GM19328 (cell line): Measurements from ENCODE around the gene CDK5RAP1.

Source experiments
- ATAC-seq: cut with Tn5 transposase; IDR thresholded peaks from one replicate; pipeline ENCODE4 v1.9.1; 2021; ENCODE audit warnings: mild to moderate bottlenecking, moderate library complexity; ENCODE audit not compliant: unreplicated experiment

CDK5RAP1 gene

GRCh38 chr20:33423141-33423834 lies 22.0 kb upstream of the CDK5RAP1 start:
- no peak for ATAC-seq

- ATAC-seq: no peak
Measured at GRCh38 chr20:33419140-33419974, 18.0 kb upstream of the CDK5RAP1 start.

- ATAC-seq: no peak
Measured at GRCh38 chr20:33418033-33418432, 16.7 kb upstream of the CDK5RAP1 start.

- ATAC-seq: no peak
Measured at GRCh38 chr20:33415948-33416347, 14.6 kb upstream of the CDK5RAP1 start.

GRCh38 chr20:33412484-33412838 lies 11.1 kb upstream of the CDK5RAP1 start:
- ATAC-seq: no peak

- no peak for ATAC-seq
Measured at GRCh38 chr20:33411711-33412483, 10.6 kb upstream of the CDK5RAP1 start.

GRCh38 chr20:33411242-33411641 lies 9.9 kb upstream of the CDK5RAP1 start:
- no peak for ATAC-seq

- no peak for ATAC-seq
Measured at GRCh38 chr20:33410081-33410742, 8.9 kb upstream of the CDK5RAP1 start.

- ATAC-seq: no peak
Measured at GRCh38 chr20:33408716-33409654, 7.7 kb upstream of the CDK5RAP1 start.

- no peak for ATAC-seq
Measured at GRCh38 chr20:33408313-33408712, 7.0 kb upstream of the CDK5RAP1 start.

- no peak for ATAC-seq
Measured at GRCh38 chr20:33407796-33408195, 6.5 kb upstream of the CDK5RAP1 start.

- no peak for ATAC-seq
Measured at GRCh38 chr20:33407251-33407650, 5.9 kb upstream of the CDK5RAP1 start.

- no peak for ATAC-seq
Measured at GRCh38 chr20:33404281-33404680, 3.0 kb upstream of the CDK5RAP1 start.

- ATAC-seq: no peak
Measured at GRCh38 chr20:33401921-33402369, 626 bp upstream of the CDK5RAP1 start.

GRCh38 chr20:33400812-33401183 lies 521 bp downstream of the CDK5RAP1 start:
- ATAC-seq: no peak

- ATAC-seq: no peak
Measured at GRCh38 chr20:33399924-33400323, 1.4 kb downstream of the CDK5RAP1 start.

GRCh38 chr20:33394718-33395117 lies 6.6 kb downstream of the CDK5RAP1 start:
- no peak for ATAC-seq

- ATAC-seq: no peak
Measured at GRCh38 chr20:33393609-33394008, 7.7 kb downstream of the CDK5RAP1 start.

- ATAC-seq: no peak
Measured at GRCh38 chr20:33391722-33392415, 9.4 kb downstream of the CDK5RAP1 start.
